GM19395 (cell line): ENCODE results near the gene ABCC2.
"Not testable (repeated sequence)": the region's sequence is repeated elsewhere in the genome, so short reads cannot be mapped to it uniquely, and the experiment has no call there.

Source experiments
- ATAC-seq: cut with Tn5 transposase; IDR thresholded peaks from one replicate; pipeline ENCODE4 v1.9.1; 2021; ENCODE audit warnings: mild to moderate bottlenecking, moderate library complexity; ENCODE audit not compliant: unreplicated experiment

The ABCC2 gene

DNA sequence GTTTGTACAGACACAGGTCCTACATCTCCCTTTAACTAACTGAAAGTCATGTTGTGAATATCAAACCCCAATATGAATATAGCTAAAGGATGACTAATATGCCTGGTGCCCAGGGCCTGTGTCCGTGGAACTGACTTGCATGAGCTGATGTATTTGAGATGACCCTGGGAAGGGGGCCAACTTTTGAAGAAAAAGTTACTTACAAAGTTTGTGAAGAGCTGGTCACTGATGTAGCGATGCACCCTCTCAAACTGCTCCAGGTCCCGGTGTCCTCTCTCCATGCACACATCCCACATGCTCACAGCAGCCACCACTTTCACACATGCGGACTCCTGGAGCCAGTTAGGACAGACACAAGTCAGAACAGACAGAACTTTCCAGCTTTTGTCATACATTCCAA lies 106.2 kb downstream of the ABCC2 start:
- no peak for ATAC-seq

GRCh38 chr10:99894613-99895012 lies 112.2 kb downstream of the ABCC2 start:
- no peak for ATAC-seq

- not testable (repeated sequence) for ATAC-seq
Observed at GRCh38 chr10:99895066-99895465, 112.6 kb downstream of the ABCC2 start.

DNA sequence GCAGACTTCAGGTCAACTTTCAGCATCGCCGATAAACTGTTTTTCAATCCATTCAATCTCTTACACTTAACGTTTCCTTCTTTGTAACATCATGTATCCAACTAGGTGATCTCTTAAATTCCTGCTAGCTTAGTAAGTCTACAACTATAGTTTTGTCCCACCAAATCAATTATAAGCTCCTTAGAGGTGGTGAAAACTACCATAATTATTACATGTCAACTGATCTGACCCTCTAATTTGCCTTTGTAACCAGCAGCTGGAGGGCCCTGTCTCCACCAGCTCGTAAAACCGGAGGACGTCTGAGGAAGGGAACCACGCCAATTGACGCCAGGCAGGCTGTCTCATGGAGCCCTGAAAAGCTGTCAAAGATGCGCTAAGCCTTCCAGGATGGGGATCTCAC lies 113.4 kb downstream of the ABCC2 start:
- no peak for ATAC-seq
